Testis (tissue), 3 donors: ENCODE data around the gene HERPUD2. TPM values are rescaled to one million over a fixed set of nuclear protein-coding genes. Genes with fewer than 3 reads are reported as not detected.

Source experiments
- DNase-seq: peaks from one replicate; pipeline ENCODE4 v3.0.0-alpha.2; 2019
- H3K27ac ChIP-seq, 2 donors: fragments of 200-600 bp; sonication (generic); one replicate each; pipeline ENCODE4 v1.5.1; 2019
- H3K27me3 ChIP-seq: fragments of 200-600 bp; sonication (generic); one replicate; pipeline ENCODE4 v1.5.1; 2019
- H3K36me3 ChIP-seq: fragments of 200-600 bp; sonication (generic); one replicate; pipeline ENCODE4 v1.5.1; 2017; ENCODE audit warnings: low read depth; ENCODE audit errors: missing control alignments
- H3K4me1 ChIP-seq: fragments of 200-600 bp; sonication (generic); one replicate; pipeline ENCODE4 v1.5.1; 2019
- H3K4me3 ChIP-seq, 2 donors: fragments of 200-600 bp; sonication (generic); one replicate each; pipeline ENCODE4 v1.5.1; 2017 to 2019
- H3K9me3 ChIP-seq: fragments of 200-600 bp; sonication (generic); one replicate; pipeline ENCODE4 v1.5.1; 2017
- CTCF ChIP-seq, 3 experiments: fragments of 450-650 bp in 2 of 3; fragments of 200-600 bp in 1 of 3; sonication (generic) in 1 of 3; IDR thresholded peaks; one replicate each; pipeline ENCODE4 v1.5.1; 2016 to 2019; ENCODE audit warnings: antibody characterized with exemption in 3 of 3, mild to moderate bottlenecking in 2 of 3, moderate library complexity in 1 of 3
- POLR2A ChIP-seq: fragments of 450-650 bp; IDR thresholded peaks from one replicate; pipeline ENCODE4 v1.6.1; 2017; ENCODE audit warnings: antibody characterized with exemption, mild to moderate bottlenecking, moderate library complexity
- WGBS, 2 donors: methylation state at CpG; one replicate each; pipeline ENCODE4 v1.1.5; 2018; 5-methylcytosine and 5-hydroxymethylcytosine counted together
- intact Hi-C: fragments of 100-400 bp; cut with DNase I; formaldehyde crosslinking; loops from one replicate; pipeline ENCODE4 v1.15.1; 2023; ENCODE audit warnings: low total_unique reads
- polyA plus RNA-seq: library from polyadenylated mRNA; stranded (reverse); fragments of 350-450 nt; fragmentation: Illumina TruSeq; extraction: RNeasy Lipid Tissue Mini Kit (QIAGEN cat#74804); gene quantifications from one replicate; pipeline ENCODE4 v1.2.3, GENCODE V29; 2014; ENCODE audit warnings: low read depth, low replicate concordance; ENCODE audit not compliant: insufficient read depth
- total RNA-seq, 2 donors: library from RNA; depleted of rRNA; stranded (reverse); fragments of >200 nt; gene quantifications; one replicate each; pipeline ENCODE4 v1.2.3, GENCODE V29; 2016

The HERPUD2 gene
- total and polyA plus RNA-seq, 3 donors from 2014 or later, result 51.7 to 78.4 (median 63.5) TPM

- 85 to 90% methylated on average over 2 of the region's 2 CpGs for WGBS, 2 donors
- Histone ChIP-seq H3K36me3 (no peaks in the 10 kb centered on the region), H3K27ac (no peak overlapping the region), H3K4me1 (no peaks in the 10 kb centered on the region), H3K4me3 (no peak overlapping the region), H3K27me3 (no peaks in the 10 kb centered on the region), H3K9me3 (no peaks in the 10 kb centered on the region)
- TF ChIP-seq POLR2A (no peak), CTCF (IDR thresholded peaks at IDR 0.05) (no peak)
- intact Hi-C loops, result no loop called here
- no peak for DNase-seq
Observed at GRCh38 chr7:35721288-35721687, 26.4 kb upstream of the HERPUD2 start.

GRCh38 chr7:35720849-35721248, 25.9 kb upstream of the HERPUD2 start:
- Histone ChIP-seq H3K27ac (no peak overlapping the region), H3K4me1 (no peaks in the 10 kb centered on the region), H3K9me3 (no peaks in the 10 kb centered on the region), H3K36me3 (no peaks in the 10 kb centered on the region), H3K27me3 (no peaks in the 10 kb centered on the region), H3K4me3 (no peak overlapping the region)
- no peak for TF ChIP-seq POLR2A
- TF ChIP-seq CTCF (IDR thresholded peaks at IDR 0.05), result no peak
- intact Hi-C loops, result no loop called here
- no peak for DNase-seq

- intact Hi-C loops, result no loop called here
- TF ChIP-seq CTCF (IDR thresholded peaks at IDR 0.05) (no peak), POLR2A (no peak)
- no peaks in the 10 kb centered on the region for H3K36me3 ChIP-seq
- no peaks in the 10 kb centered on the region for H3K27me3 ChIP-seq
- DNase-seq, result no peak
- WGBS, 2 donors, result 88 to 90% methylated on average over 1 of the region's 1 CpG
- H3K4me1 ChIP-seq, result no peaks in the 10 kb centered on the region
- H3K9me3 ChIP-seq, result no peaks in the 10 kb centered on the region
- H3K27ac ChIP-seq, result no peak overlapping the region
- no peak overlapping the region for H3K4me3 ChIP-seq
Observed at GRCh38 chr7:35720032-35720431, 25.1 kb upstream of the HERPUD2 start.

DNA sequence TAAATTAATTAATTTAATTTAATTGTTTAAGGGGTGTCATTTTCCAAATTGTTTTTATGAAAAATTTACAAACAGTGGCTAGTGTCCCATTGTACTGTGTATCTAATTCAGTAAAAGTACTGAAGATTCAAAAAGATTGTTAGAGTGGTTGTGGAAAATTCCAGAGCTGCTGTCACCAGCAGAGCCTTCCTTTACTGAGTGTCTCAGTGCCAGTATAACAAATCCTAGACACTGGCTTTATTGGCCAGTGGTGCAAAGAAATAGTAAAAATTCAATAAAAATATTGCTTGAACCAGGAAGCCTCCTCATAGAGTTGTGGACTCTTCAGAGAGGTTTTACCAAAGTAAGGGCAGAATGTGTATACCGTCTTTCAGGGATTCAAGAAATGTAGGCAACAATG, 23.1 kb upstream of the HERPUD2 start:
- intact Hi-C loops, result no loop called here
- TF ChIP-seq CTCF (IDR thresholded peaks at IDR 0.05) (no peak), POLR2A (no peak)
- Histone ChIP-seq H3K27ac (no peak overlapping the region), H3K27me3 (no peaks in the 10 kb centered on the region), H3K4me3 (no peak overlapping the region), H3K9me3 (no peaks in the 10 kb centered on the region), H3K36me3 (no peaks in the 10 kb centered on the region), H3K4me1 (no peaks in the 10 kb centered on the region)
- WGBS, 2 donors, result 78 to 86% methylated on average over 1 of the region's 1 CpG
- DNase-seq, result no peak

DNA sequence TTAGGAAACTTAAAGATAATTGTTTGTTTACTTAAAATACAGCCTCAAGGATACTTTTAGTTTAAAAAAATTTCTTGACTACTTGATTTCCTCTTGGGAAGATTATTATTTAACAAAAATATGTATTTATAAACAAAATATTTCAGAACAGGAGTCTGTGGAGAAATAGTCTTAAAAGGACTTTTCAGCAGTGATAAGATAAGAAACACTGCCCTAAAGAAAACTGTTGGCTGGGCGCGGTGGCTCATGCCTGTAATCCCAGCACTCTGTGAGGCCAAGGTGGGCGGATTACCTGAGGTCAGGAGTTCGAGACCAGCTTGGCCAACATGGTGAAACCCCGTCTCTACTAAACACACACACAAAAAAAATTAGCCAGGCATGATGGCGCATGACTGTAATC, 22.6 kb upstream of the HERPUD2 start:
- no peak for DNase-seq
- H3K36me3 ChIP-seq, result no peaks in the 10 kb centered on the region
- peak overlapping the region in 1 of 2 donors; percentile 68 for H3K27ac ChIP-seq
- intact Hi-C loops, result no loop called here
- TF ChIP-seq POLR2A (no peak), CTCF (IDR thresholded peaks at IDR 0.05) (no peak)
- no peaks in the 10 kb centered on the region for H3K9me3 ChIP-seq
- H3K4me1 ChIP-seq, result no peaks in the 10 kb centered on the region
- 62 to 76% methylated on average over 6 of the region's 6 CpGs for WGBS, 2 donors
- H3K4me3 ChIP-seq, result no peak overlapping the region
- no peaks in the 10 kb centered on the region for H3K27me3 ChIP-seq
